NCI-H1694 (cell line): ENCODE data around the gene ATP2A1.
"Not testable (repeated sequence)": the region's sequence is repeated elsewhere in the genome, so short reads cannot be mapped to it uniquely, and the experiment has no call there.

Experiments used
- DNase-seq: peaks from one replicate; lab custom pipeline; 2025; lab: John Stamatoyannopoulos, UW

ATP2A1 gene

GRCh38 chr16:28859326-28859725, 19.0 kb upstream of the ATP2A1 start:
- DNase-seq: no peak

GRCh38 chr16:28863929-28864793, 14.1 kb upstream of the ATP2A1 start:
- DNase-seq: no peak

GRCh38 chr16:28865001-28865688, 13.1 kb upstream of the ATP2A1 start:
- DNase-seq: no peak

GRCh38 chr16:28865722-28866453, 12.4 kb upstream of the ATP2A1 start:
- no peak for DNase-seq

GRCh38 chr16:28866454-28866804, 11.9 kb upstream of the ATP2A1 start:
- DNase-seq: no peak

GRCh38 chr16:28867241-28867640, 11.0 kb upstream of the ATP2A1 start:
- DNase-seq: no peak

GRCh38 chr16:28867646-28868045, 10.6 kb upstream of the ATP2A1 start:
- DNase-seq: not testable (repeated sequence)

- no peak for DNase-seq
Measured at GRCh38 chr16:28869201-28869600, 9.1 kb upstream of the ATP2A1 start.

GRCh38 chr16:28872952-28873351, 5.3 kb upstream of the ATP2A1 start:
- DNase-seq: no peak

GRCh38 chr16:28873543-28874201, 4.6 kb upstream of the ATP2A1 start:
- no peak for DNase-seq

- no peak for DNase-seq
Measured at GRCh38 chr16:28874406-28874805, 3.9 kb upstream of the ATP2A1 start.

- no peak for DNase-seq
Measured at GRCh38 chr16:28875134-28876018, 2.9 kb upstream of the ATP2A1 start.

- DNase-seq: no peak
Measured at GRCh38 chr16:28876019-28876659, 2.1 kb upstream of the ATP2A1 start.

GRCh38 chr16:28876973-28877654, 1.2 kb upstream of the ATP2A1 start:
- no peak for DNase-seq

GRCh38 chr16:28877655-28878000, 660 bp upstream of the ATP2A1 start:
- no peak for DNase-seq

- DNase-seq: peak; percentile 22
Measured at GRCh38 chr16:28879261-28879840, 1.1 kb downstream of the ATP2A1 start.

GRCh38 chr16:28879841-28880588, 1.7 kb downstream of the ATP2A1 start:
- peak; percentile 50 for DNase-seq

- no peak for DNase-seq
Measured at GRCh38 chr16:28880589-28880915, 2.3 kb downstream of the ATP2A1 start.

GRCh38 chr16:28880955-28881354, 2.7 kb downstream of the ATP2A1 start:
- no peak for DNase-seq
